ENCODE data around the gene SLC38A9. TPM values are rescaled to one million over a fixed set of nuclear protein-coding genes. Genes with fewer than 3 reads are reported as not detected.
A peak's percentile ranks its signal among the peaks of the same experiment; 100 is the strongest.
"Not testable (repeated sequence)": the region's sequence is repeated elsewhere in the genome, so short reads cannot be mapped to it uniquely, and the experiment has no call there.

The SLC38A9 gene, protein sequence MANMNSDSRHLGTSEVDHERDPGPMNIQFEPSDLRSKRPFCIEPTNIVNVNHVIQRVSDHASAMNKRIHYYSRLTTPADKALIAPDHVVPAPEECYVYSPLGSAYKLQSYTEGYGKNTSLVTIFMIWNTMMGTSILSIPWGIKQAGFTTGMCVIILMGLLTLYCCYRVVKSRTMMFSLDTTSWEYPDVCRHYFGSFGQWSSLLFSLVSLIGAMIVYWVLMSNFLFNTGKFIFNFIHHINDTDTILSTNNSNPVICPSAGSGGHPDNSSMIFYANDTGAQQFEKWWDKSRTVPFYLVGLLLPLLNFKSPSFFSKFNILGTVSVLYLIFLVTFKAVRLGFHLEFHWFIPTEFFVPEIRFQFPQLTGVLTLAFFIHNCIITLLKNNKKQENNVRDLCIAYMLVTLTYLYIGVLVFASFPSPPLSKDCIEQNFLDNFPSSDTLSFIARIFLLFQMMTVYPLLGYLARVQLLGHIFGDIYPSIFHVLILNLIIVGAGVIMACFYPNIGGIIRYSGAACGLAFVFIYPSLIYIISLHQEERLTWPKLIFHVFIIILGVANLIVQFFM
- total RNA-seq (2014; rRNA removed; shearing (Covaris generic); ENCODE audit: low replicate concordance), result 12.9 and 30.0 TPM in 2 replicates

DNA sequence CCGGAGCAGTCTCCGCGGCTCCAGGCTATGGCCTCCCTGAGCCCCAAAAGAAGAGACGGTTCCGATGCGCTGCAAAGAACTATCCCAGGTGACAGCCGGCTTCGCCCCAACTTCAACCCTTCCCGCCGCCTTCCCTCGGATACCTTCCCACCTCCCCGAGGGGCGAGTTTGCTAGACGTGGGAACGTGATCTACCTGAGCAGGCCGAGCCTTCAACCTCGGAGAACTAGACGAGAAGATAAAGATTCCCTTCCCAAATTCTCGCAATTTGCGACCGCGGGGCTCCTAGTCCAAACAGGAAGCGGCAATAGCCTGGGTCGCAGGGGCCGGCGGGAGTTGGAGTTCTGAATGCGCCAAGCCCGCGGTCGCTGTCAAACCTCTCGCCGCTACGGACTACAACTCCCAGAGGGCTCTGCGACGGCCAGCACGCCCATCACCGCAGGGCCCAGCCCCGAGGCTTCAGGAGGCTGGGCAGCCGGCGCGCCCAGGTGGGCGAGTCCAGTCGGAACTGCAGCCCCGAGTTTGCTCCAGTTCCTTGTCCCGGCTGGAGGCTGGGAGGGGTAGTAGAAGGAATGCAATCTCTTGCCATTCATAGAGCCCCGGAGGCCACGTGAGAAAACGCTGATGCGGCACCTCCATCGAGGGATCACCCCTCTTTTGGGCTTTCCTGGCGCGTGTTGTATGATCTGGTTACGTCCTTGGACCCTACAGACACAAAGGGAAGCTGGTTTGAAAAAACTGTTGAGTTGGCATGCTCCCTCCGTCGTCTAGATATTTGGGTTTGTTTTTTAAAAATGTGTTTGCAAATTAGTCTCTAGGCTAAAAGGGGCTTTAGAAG lies at the start of gene SLC38A9:
Gene SLC38A9 (minus strand): TSS at position 302 of the 837 bp plus-strand sequence. CDS start 14,366 bp downstream, outside the sequence.
- peak within 1 kb of the TSS; percentile 74 for H3K4me3 ChIP-seq
- no peaks in the 10 kb centered on the region for H3K27me3 ChIP-seq
- DNase-seq, result peak; percentile 96
- peaks cover 4% of the 10 kb centered on the region; the same call in 1 of the 2 replicates for H3K9me3 ChIP-seq
- H3K36me3 ChIP-seq, result no peaks in the 10 kb centered on the region; the same call in 1 of the 2 replicates

DNA sequence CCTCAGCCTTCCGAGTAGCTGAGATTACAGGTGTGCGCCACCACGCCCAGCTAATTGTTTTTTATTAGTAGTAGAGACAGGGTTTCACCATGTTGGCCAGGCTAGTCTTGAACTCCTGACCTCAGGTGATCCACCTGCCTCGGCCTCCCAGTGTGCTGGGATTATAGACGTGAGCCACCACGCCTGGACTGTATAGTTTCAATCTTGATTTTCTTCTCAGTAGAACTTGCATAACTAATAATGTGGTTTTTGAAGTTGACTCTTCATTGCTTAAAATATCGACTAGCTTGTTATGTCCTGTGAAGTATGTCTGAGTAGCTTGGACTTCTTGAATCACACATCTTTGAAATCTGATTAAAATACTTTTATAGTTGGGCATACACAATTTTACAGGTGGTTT lies 49.6 kb upstream of the SLC38A9 start:
- not testable (repeated sequence) for DNase-seq, H3K9me3 ChIP-seq, H3K36me3 ChIP-seq, H3K4me3 ChIP-seq
- peaks cover 11% of the 10 kb centered on the region for H3K27me3 ChIP-seq

DNA sequence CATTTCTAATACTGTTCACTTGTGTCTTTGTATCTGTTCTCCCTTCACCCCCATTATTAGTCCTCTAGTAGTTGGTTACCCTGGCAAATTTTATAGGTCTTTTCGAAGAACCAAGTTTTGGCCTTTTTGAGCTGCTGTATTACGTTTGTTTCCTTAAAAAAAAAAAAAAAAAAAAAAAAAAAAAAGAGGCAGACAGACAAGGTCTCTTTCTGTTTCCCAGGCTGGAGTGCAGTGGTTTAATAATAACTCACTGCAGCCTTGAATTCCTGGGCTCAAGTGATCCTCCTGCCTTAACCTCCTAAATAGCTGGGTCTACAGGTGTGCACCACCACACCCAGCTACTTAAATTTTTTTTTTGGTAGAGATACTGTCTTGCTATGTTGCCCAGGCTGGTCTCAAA lies 46.6 kb upstream of the SLC38A9 start:
- H3K36me3 ChIP-seq, result no peaks in the 10 kb centered on the region
- DNase-seq, result no peak

DNA sequence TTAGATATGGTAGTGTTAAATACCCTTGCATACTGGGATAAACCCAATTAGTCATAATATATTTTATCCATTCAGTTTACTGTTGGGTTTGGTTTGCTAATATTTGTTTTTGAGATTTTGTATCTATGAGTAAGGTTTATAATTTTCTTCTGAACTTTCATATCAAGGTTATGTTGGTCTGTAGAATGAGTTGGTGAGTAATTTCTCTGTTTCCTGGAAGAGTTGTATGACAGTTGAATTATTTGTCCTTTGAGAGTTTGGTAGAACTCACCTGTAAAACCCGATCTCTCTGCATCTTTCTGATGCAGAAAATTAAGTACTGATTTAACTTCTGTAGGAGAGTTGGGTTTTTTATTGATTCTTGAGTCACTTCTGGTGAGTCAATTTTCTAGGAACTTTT lies 46.1 kb upstream of the SLC38A9 start:
- Histone ChIP-seq H3K36me3 (no peaks in the 10 kb centered on the region), H3K9me3 (no peaks in the 10 kb centered on the region), H3K4me3 (no peak overlapping the region), H3K27me3 (peaks cover 11% of the 10 kb centered on the region)
- no peak for DNase-seq

More for the DNA sequence above, 46.6 kb upstream of the SLC38A9 start:
- Histone ChIP-seq H3K9me3 (no peaks in the 10 kb centered on the region), H3K4me3 (no peak overlapping the region), H3K27me3 (peaks cover 11% of the 10 kb centered on the region)

DNA sequence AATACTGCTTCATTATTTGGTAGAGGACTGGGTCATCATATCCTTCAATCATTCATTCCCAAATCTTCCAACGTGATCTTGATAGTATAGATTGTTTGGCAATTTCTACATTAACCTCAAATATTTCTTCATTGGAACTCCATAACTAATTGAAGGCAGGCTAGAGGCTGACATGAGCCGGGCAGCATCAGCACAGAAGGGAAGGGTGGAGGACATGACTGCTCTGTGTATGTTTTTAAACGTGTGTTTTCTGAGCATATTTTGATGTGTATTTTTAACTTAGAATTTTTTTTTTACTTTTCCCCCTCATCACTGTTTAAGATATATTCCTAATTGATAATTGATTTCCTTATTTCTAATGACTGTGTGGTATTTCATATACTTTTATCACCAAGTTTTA lies 38.4 kb upstream of the SLC38A9 start:
- H3K4me3 ChIP-seq, result no peak overlapping the region
- DNase-seq, result no peak
- no peaks in the 10 kb centered on the region for H3K9me3 ChIP-seq
- H3K27me3 ChIP-seq, result no peaks in the 10 kb centered on the region
- H3K36me3 ChIP-seq, result no peaks in the 10 kb centered on the region

DNA sequence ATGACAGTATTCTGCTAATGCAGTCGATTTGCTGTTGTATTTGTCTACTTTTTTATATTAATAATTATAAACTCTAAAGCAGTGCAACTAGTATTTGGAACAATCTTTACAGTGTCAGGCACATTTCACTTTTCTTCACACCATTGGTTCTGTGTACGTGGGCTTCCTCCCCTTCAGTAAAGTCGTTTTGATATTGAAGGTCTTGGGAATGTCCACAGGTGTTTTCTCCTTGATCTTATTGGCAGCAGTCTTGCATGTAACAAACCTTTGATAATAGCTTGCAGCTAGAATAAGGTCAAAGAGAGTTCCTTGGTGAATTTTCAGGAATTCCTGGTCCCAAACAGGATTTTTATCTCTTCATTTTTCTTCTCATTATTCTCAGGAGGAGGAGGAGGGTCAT lies 37.9 kb upstream of the SLC38A9 start:
- Histone ChIP-seq H3K4me3 (no peak overlapping the region), H3K27me3 (no peaks in the 10 kb centered on the region), H3K9me3 (no peaks in the 10 kb centered on the region), H3K36me3 (no peaks in the 10 kb centered on the region)
- DNase-seq, result no peak

DNA sequence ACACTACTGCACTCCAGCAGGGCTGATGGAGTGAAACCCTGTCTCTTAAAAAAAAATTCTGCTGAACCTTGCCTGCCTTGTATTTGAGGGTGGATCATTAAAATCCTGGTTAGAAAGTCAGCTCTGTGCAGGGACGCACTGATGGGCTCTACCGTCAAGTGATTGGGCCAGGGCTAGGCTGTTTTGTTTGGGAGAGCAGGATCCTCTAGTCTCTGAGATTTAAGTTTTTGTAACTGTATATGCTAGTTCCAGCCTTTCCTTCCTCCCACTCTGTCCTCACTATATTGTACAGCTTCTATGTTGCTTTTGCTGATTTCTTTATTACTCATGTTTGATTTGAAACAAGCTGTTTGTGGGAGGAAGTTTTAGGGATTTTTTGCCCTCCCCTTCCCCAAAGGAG lies 37.3 kb upstream of the SLC38A9 start:
- Histone ChIP-seq H3K4me3 (no peak overlapping the region), H3K27me3 (no peaks in the 10 kb centered on the region), H3K9me3 (no peaks in the 10 kb centered on the region), H3K36me3 (no peaks in the 10 kb centered on the region)
- no peak for DNase-seq

DNA sequence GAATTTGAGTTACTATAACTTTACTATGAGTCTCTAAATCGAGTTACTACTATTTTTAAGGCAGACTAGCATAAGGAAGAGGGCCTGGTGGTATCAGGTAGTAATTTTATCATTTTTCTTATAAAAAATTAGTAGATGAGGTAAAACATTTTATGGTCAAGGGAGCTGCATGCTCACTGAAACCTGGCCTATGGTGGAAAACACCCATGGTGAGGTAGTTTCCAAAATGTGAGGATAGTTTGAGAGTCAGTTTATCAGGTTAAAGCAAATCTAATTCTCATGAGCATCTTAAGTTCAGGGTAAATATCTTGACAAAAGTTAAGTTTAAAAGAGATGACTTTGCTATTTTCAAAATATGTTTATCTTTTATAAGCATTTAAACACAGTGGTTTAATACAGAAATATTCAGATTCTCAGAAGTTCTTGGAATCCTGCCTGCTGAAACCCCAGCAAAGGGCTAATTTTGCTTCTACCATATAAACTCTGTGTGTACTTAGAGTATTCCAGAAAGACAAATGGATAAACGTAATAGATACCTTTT lies 35.7 kb upstream of the SLC38A9 start:
- no peak overlapping the region for H3K4me3 ChIP-seq
- H3K36me3 ChIP-seq, result no peaks in the 10 kb centered on the region
- H3K9me3 ChIP-seq, result no peaks in the 10 kb centered on the region
- DNase-seq, result no peak
- no peaks in the 10 kb centered on the region for H3K27me3 ChIP-seq

DNA sequence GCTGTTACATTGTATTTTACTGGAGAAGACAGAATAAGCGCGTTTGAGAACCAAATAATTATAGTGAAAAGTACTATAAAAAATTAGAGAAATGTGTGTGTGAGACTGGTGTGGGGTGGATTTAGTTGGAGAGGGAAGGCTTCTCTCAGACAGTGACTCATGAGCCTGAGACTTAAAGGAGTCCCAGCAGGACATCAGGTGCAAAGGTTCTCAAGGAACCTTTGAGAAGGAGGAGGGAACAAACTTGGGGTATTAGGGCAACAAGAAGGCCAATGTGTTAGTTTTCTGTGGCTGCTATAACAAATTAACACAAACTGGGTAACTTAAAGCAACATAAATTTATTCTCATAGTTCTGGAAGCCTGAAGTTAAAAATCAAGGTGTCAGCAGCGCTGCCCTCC lies 30.7 kb upstream of the SLC38A9 start:
- DNase-seq, result no peak
- Histone ChIP-seq H3K36me3 (no peaks in the 10 kb centered on the region), H3K4me3 (no peak overlapping the region), H3K9me3 (no peaks in the 10 kb centered on the region), H3K27me3 (no peaks in the 10 kb centered on the region)

DNA sequence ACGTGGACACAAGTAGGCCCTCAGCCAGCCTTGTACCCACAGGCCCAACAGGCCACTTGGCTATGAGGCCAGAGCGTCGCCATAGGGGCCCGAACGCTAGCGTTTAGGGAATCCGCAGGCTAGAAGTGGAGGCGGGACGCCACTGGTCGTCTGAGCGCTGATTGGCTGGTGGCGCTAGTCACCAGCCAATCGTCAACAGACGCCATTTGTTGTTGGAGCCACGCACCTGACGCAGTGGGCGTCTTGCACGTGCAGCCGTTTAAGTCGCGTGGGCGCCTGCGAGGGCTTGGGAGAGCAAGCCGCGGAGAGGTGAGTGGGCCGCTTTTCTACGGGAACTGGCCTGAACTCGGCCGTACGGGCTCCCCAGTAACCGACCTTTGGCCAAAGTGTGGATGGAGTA lies 25.7 kb upstream of the SLC38A9 start, which contains the start of gene DDX4:
Gene DDX4 (plus strand): TSS at position 269 of the 400 bp plus-strand sequence. CDS start 903 bp downstream, outside the sequence.
- Histone ChIP-seq H3K9me3 (no peaks in the 10 kb centered on the region), H3K4me3 (no peak within 1 kb of the TSS), H3K36me3 (no peaks in the 10 kb centered on the region), H3K27me3 (no peaks in the 10 kb centered on the region)
- DNase-seq, result no peak

DNA sequence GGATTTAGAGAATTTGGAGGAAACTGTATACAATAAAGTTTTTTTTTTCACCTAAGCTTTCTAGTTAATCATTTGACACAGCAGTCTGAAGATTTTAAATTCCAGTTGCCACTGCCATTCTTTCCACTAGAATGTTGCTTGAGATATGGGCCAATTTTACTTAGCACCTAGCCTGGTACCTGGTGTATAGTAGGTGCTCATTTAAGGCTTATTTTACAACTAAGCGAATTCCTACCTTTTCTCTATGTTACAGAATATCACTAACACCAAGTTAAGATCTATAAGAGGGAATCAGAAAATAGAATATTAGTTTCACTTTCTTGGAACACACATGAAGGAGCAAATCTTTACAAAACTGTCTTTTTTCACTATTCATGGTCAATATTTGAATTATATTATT lies 22.5 kb upstream of the SLC38A9 start:
- Histone ChIP-seq H3K36me3 (no peaks in the 10 kb centered on the region), H3K9me3 (no peaks in the 10 kb centered on the region), H3K27me3 (no peaks in the 10 kb centered on the region), H3K4me3 (no peak overlapping the region)
- DNase-seq, result no peak

DNA sequence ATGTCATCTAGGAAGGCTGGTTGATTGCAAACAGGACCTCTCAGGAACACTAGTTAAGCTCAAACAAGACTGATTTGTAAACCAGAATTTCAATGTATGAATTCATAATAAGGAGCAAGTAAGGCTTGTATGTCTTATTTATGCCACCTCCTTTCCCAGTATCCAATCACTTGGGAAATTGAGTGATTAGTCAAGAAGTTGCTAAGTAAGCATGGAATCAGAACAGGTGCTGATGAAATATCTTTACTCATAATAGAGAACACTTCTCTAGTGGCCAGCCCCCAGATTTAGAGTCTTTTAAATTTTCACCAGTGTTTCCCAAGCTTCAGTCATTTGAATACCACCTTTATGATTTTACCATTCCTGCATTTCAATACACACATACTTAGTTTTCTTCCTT lies 20.5 kb upstream of the SLC38A9 start:
- no peak for DNase-seq
- Histone ChIP-seq H3K36me3 (no peaks in the 10 kb centered on the region), H3K27me3 (no peaks in the 10 kb centered on the region), H3K9me3 (no peaks in the 10 kb centered on the region), H3K4me3 (no peak overlapping the region)

DNA sequence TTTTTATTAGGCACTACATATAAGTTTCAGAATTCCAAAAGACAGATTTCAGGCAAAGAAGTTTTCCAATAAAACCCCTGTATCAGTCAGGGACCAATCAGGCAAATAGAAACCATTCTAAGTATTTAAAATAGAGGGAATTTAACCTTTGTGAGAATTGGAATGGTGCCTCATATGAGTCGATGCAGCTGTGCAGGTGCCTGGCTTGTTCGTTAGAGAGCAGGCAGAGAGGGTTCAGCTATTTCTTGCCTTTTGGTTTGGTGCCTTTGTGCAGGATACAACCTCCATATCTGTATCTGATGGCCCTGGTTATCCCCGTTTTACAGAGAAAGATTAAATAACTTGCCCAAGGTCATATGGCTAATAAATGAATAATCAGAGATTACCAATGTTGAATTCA lies 19.7 kb upstream of the SLC38A9 start:
- no peak for DNase-seq
- Histone ChIP-seq H3K27me3 (no peaks in the 10 kb centered on the region), H3K4me3 (no peak overlapping the region), H3K36me3 (no peaks in the 10 kb centered on the region), H3K9me3 (no peaks in the 10 kb centered on the region)

DNA sequence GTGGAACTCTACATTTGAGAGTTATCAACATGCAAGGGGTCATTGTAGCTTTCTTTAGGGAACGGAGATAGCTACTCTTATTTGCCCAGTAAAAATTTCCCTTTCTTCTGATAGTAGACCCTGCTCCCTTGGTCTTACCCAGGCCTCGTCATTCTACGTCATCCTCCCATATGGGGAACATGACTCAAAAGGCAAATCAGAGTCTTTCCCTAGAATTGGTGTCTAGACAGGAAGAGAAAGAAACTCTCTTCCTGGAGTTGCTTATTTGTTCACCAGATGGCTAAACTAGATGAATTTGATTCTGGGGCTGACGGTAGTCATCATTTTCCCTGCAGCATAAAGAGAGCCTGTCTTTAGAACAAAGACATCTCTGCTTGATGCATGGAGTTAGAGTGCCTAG lies 12.2 kb upstream of the SLC38A9 start:
- no peaks in the 10 kb centered on the region for H3K36me3 ChIP-seq
- DNase-seq, result no peak
- H3K4me3 ChIP-seq, result no peak overlapping the region
- no peaks in the 10 kb centered on the region for H3K9me3 ChIP-seq
- H3K27me3 ChIP-seq, result no peaks in the 10 kb centered on the region

DNA sequence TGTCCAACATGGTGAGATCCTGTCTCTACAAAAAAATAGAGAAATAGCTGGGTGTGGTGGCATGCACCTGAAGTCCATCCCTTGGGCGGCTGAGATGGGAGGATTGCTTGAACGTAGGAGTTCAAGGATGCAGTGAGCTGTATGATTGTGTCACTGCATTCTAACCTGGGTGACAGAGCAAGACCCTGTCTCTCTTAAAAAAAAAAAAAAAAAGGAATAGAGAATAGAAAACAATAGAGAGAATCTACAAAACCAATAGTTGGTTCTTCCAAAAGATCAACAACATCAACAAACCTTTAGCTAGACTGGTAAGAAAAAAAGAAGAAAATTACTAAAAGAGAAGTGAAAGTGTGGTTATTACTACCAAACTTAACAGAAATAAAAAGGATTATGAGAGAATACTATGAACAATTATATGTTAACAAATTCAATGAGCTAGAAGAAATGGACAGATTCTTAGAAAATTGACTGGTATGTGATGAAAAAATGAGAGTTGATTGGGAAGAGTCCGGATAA lies 8.1 kb upstream of the SLC38A9 start:
- DNase-seq, result no peak
- no peaks in the 10 kb centered on the region for H3K36me3 ChIP-seq
- no peak overlapping the region for H3K4me3 ChIP-seq
- H3K9me3 ChIP-seq, result peaks cover 4% of the 10 kb centered on the region; the same call in 1 of the 2 replicates
- no peaks in the 10 kb centered on the region for H3K27me3 ChIP-seq

DNA sequence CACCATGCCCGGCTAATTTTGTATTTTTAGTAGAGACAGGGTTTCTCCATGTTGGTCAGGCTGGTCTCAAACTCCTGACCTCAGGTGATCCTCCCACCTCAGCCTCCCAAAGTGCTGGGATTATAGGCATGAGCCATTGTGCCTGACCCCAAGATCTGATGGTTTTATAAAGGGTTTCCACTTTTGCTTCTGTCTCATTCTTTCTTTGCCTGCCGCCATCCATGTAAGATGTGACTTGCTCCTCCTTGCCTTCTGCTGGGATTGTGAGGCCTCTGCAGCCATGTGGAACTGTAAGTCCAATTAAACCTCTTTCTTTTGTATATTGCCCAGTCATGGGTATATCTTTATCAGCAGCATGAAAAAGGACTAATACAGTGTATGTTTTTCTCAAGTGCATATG lies 6.9 kb upstream of the SLC38A9 start:
- DNase-seq, H3K4me3 ChIP-seq, H3K36me3 ChIP-seq, H3K9me3 ChIP-seq, H3K27me3 ChIP-seq: not testable (repeated sequence)

All from MG63 (cell line).